ENCODE data around the gene GNB4. TPM values are rescaled to one million over a fixed set of nuclear protein-coding genes. Genes with fewer than 3 reads are reported as not detected.

Gene GNB4
- total and polyA plus RNA-seq, 9 of the 15 experiments (the other 6 are each of a cell fraction or from before 2014, with no cell fraction given) = 6.8 to 36.7 (median 21.4) TPM

GRCh38 chr3:179451265-179452175 lies at the start of gene GNB4 (continued):
- TF ChIP-seq, protein P1, sequence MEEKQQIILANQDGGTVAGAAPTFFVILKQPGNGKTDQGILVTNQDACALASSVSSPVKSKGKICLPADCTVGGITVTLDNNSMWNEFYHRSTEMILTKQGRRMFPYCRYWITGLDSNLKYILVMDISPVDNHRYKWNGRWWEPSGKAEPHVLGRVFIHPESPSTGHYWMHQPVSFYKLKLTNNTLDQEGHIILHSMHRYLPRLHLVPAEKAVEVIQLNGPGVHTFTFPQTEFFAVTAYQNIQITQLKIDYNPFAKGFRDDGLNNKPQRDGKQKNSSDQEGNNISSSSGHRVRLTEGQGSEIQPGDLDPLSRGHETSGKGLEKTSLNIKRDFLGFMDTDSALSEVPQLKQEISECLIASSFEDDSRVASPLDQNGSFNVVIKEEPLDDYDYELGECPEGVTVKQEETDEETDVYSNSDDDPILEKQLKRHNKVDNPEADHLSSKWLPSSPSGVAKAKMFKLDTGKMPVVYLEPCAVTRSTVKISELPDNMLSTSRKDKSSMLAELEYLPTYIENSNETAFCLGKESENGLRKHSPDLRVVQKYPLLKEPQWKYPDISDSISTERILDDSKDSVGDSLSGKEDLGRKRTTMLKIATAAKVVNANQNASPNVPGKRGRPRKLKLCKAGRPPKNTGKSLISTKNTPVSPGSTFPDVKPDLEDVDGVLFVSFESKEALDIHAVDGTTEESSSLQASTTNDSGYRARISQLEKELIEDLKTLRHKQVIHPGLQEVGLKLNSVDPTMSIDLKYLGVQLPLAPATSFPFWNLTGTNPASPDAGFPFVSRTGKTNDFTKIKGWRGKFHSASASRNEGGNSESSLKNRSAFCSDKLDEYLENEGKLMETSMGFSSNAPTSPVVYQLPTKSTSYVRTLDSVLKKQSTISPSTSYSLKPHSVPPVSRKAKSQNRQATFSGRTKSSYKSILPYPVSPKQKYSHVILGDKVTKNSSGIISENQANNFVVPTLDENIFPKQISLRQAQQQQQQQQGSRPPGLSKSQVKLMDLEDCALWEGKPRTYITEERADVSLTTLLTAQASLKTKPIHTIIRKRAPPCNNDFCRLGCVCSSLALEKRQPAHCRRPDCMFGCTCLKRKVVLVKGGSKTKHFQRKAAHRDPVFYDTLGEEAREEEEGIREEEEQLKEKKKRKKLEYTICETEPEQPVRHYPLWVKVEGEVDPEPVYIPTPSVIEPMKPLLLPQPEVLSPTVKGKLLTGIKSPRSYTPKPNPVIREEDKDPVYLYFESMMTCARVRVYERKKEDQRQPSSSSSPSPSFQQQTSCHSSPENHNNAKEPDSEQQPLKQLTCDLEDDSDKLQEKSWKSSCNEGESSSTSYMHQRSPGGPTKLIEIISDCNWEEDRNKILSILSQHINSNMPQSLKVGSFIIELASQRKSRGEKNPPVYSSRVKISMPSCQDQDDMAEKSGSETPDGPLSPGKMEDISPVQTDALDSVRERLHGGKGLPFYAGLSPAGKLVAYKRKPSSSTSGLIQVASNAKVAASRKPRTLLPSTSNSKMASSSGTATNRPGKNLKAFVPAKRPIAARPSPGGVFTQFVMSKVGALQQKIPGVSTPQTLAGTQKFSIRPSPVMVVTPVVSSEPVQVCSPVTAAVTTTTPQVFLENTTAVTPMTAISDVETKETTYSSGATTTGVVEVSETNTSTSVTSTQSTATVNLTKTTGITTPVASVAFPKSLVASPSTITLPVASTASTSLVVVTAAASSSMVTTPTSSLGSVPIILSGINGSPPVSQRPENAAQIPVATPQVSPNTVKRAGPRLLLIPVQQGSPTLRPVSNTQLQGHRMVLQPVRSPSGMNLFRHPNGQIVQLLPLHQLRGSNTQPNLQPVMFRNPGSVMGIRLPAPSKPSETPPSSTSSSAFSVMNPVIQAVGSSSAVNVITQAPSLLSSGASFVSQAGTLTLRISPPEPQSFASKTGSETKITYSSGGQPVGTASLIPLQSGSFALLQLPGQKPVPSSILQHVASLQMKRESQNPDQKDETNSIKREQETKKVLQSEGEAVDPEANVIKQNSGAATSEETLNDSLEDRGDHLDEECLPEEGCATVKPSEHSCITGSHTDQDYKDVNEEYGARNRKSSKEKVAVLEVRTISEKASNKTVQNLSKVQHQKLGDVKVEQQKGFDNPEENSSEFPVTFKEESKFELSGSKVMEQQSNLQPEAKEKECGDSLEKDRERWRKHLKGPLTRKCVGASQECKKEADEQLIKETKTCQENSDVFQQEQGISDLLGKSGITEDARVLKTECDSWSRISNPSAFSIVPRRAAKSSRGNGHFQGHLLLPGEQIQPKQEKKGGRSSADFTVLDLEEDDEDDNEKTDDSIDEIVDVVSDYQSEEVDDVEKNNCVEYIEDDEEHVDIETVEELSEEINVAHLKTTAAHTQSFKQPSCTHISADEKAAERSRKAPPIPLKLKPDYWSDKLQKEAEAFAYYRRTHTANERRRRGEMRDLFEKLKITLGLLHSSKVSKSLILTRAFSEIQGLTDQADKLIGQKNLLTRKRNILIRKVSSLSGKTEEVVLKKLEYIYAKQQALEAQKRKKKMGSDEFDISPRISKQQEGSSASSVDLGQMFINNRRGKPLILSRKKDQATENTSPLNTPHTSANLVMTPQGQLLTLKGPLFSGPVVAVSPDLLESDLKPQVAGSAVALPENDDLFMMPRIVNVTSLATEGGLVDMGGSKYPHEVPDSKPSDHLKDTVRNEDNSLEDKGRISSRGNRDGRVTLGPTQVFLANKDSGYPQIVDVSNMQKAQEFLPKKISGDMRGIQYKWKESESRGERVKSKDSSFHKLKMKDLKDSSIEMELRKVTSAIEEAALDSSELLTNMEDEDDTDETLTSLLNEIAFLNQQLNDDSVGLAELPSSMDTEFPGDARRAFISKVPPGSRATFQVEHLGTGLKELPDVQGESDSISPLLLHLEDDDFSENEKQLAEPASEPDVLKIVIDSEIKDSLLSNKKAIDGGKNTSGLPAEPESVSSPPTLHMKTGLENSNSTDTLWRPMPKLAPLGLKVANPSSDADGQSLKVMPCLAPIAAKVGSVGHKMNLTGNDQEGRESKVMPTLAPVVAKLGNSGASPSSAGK (IDR thresholded peaks at IDR 0.05) = peak; percentile 81

Data from K562 (cell line).